Measurements from ENCODE around the gene CFAP161.

DNA sequence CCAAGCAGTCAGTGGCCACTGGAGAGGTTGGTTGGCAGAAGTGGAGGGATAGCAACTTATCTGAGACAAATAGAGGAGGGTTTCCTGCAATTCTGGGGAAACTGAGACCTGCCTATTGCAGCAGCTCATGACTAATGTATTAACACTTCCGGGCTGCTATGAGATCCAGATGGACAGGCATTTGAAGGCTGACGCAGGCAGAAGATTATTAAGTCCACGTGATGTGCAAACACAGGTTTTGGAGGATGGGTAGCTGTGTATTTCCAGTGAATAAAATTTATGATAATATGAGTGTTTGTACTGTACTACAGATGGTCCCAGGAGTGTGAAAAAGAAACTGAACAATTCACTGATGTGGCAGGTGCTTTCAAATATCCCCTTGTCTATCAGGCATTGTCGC, 28.5 kb upstream of the CFAP161 start:
- TF ChIP-seq, protein P1, sequence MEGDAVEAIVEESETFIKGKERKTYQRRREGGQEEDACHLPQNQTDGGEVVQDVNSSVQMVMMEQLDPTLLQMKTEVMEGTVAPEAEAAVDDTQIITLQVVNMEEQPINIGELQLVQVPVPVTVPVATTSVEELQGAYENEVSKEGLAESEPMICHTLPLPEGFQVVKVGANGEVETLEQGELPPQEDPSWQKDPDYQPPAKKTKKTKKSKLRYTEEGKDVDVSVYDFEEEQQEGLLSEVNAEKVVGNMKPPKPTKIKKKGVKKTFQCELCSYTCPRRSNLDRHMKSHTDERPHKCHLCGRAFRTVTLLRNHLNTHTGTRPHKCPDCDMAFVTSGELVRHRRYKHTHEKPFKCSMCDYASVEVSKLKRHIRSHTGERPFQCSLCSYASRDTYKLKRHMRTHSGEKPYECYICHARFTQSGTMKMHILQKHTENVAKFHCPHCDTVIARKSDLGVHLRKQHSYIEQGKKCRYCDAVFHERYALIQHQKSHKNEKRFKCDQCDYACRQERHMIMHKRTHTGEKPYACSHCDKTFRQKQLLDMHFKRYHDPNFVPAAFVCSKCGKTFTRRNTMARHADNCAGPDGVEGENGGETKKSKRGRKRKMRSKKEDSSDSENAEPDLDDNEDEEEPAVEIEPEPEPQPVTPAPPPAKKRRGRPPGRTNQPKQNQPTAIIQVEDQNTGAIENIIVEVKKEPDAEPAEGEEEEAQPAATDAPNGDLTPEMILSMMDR (IDR thresholded peaks at IDR 0.05): no peak
- TF ChIP-seq POLR2A (IDR thresholded peaks at IDR 0.05) (no peak), EP300 (IDR thresholded peaks at IDR 0.05) (no peak)

All from gastroesophageal sphincter (tissue), 3 donors.